Measurements from ENCODE around the gene ANXA8L1.
"Not testable (repeated sequence)": the region's sequence is repeated elsewhere in the genome, so short reads cannot be mapped to it uniquely, and the experiment has no call there.

Gene ANXA8L1

DNA sequence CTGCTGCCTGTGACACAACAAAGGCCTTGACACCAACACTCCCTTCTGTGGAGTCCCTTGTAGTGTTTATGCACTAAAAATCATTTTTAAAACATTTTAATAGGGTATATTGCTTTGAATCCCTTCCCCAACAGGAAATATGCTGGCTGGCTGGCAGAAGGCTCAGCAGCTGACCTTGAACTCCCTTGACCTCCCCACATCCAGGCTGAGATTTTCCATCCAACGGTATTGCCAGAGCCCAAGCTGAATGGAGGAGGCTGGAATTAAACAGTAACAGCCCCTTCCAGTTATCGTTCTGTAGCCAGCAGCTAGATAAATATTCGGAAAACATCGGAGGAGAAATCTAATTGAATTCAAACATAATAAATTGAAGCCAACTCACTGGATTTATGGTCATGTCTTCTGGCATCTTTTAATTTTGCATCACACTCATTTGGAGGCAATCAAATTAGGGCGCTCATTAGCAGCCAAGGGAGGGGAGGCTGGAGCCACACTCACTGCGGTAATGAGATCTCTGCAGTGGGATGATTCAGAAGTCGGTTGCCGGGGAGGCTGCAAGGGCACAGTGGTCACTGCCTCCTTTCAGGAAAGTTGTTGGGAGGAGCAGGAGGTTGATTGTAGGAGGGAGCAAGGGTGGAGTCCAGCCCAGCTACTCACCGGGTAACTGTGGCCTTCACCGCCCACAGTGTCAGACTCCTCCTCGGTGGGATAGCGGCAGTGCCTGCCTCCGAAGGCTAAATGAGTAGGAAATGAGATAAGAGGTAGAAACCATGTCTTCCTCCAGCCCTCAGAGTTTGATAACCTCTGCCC is 44.2 kb downstream of the ANXA8L1 start:
- not testable (repeated sequence) for DNase-seq (ENCODE audit: low read depth in 2 of 2); H3K4me3 ChIP-seq (replicated peaks in 1 of 2; ENCODE audit: low read depth in 2 of 2, low read length in 2 of 2)

- H3K4me3 ChIP-seq (replicated peaks in 1 of 2; ENCODE audit: low read depth in 2 of 2, low read length in 2 of 2); DNase-seq (ENCODE audit: low read depth in 2 of 2): not testable (repeated sequence)
Measured at GRCh38 chr10:46423550-46423949, 48.0 kb downstream of the ANXA8L1 start.

DNA sequence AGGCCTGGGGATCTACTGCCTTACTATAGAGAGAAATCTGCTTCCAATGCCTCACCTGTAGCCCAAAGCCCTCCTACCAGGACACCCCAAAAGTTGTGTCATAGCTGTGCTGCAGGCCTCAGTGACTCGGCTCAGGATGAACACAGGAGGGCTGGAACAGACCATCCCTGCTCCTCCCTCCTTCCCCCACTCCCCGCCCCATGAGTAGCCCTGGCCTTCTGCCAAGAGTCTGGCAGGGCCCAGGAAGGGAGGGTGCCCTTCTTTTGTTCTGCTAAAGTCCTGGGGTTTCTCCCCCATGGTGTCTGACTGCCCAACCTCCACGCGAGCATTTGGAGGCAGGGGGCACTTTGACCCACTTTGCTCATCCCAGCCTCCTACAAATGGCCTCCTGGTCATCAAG is 65.4 kb downstream of the ANXA8L1 start:
- not testable (repeated sequence) for DNase-seq (ENCODE audit: low read depth in 2 of 2); H3K4me3 ChIP-seq (replicated peaks in 1 of 2; ENCODE audit: low read depth in 2 of 2, low read length in 2 of 2)

Data from cardiac fibroblast (primary cell).